ENCODE measurements around the gene SYNJ2. TPM values are rescaled to one million over a fixed set of nuclear protein-coding genes. Genes with fewer than 3 reads are reported as not detected.

The SYNJ2 gene
- total and polyA plus RNA-seq, 2 donors (not counting 3 experiments of a cell fraction or from before 2014, with no cell fraction given) = 35.1 to 78.2 TPM

DNA sequence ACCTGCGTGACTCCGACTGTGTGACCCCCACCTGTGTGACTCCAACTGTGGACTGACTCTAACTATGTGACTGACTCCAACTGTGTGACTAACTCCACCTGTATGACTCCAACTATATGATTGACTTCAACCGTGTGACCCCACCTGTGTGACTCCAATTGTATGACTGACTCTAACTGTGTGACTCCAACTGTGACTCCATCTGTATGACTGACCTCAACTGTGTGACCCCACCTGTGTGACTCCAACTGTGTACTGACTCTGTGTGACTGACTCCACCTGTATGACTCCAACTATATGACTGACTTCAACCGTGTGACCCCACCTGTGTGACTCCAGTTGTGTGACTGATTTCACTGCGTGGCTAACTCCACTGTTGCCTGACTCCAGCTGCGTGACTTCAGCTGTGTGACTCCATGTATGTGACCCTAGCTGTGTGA is 38.6 kb downstream of the SYNJ2 start:
- Histone ChIP-seq H3K9me3 (replicated peaks; ENCODE audit: control insufficient read depth, insufficient read depth, low read length) (no peaks in the 10 kb centered on the region), H3K27me3 (ENCODE audit: control insufficient read depth in 2 of 2, insufficient read depth in 2 of 2, low read length in 2 of 2) (no peaks in the 10 kb centered on the region), H3K4me2 (ENCODE audit: insufficient read depth, low read length) (peak overlapping the region; percentile 23), H3K4me3 (replicated peaks in 1 of 3; ENCODE audit: insufficient read depth in 1 of 3, low read depth in 1 of 3, low read length in 3 of 3) (no peak overlapping the region), H3K9ac (replicated peaks; ENCODE audit: extremely low read depth, insufficient read depth, low read length) (peak overlapping the region; percentile 4), H3K4me1 (ENCODE audit: control insufficient read depth, extremely low read depth, insufficient read depth, low read length) (peaks cover 49% of the 10 kb centered on the region), H4K20me1 (replicated peaks; ENCODE audit: control insufficient read depth, extremely low read depth, insufficient read depth, low read length) (no peaks in the 10 kb centered on the region), H3K27ac (ENCODE audit: insufficient read depth, low read depth, low read length) (peak overlapping the region; percentile 85), H3K9me1 (replicated peaks; ENCODE audit: control insufficient read depth, extremely low read depth, insufficient read depth, low read length) (no peaks in the 10 kb centered on the region), H3K36me3 (ENCODE audit: control insufficient read depth in 2 of 2, extremely low read depth in 1 of 2, insufficient read depth in 2 of 2, low read length in 2 of 2) (peaks cover 0 to 3% of the 10 kb centered on the region in 2 experiments), H2AFZ (ENCODE audit: low read depth, low read length) (no peak overlapping the region), H3K79me2 (ENCODE audit: control insufficient read depth, insufficient read depth, low read length) (peaks cover 81% of the 10 kb centered on the region)
- FAIRE-seq = peak; percentile 42
- no peak for DNase-seq (ENCODE audit: low read depth, low spot score)
- dilution Hi-C loops (cut with MboI; ENCODE audit: extremely low pct_ligation_motif_present, low sequenced_read_pairs) = no loop called here
- TF ChIP-seq FOS (IDR thresholded peaks at IDR 0.05; ENCODE audit: borderline replicate concordance, insufficient read depth, low read length) (no peak), MYC (IDR thresholded peaks at IDR 0.05; ENCODE audit: low read depth, low read length) (no peak)
- CTCF ChIA-PET = interaction anchor here (1.0 to 2.6 kb wide), 4 partner anchors 20 to 52 kb away, joined by 3 to 22 read pairs (median 8); partner anchors contain the start of gene SYNJ2
- POLR2A ChIA-PET = no interaction called here
- intact Hi-C loops (cut with micrococcal nuclease) = no loop called here
- no TSS peak for BruUV-seq (replicated peaks)

- CTCF ChIA-PET = interaction anchor here (0.7 to 2.6 kb wide), 7 partner anchors 9 to 51 kb away, joined by 3 to 22 read pairs (median 4); partner anchors contain the start of gene SYNJ2
- H3K4me1 ChIP-seq (ENCODE audit: control insufficient read depth, extremely low read depth, insufficient read depth, low read length) = peaks cover 52% of the 10 kb centered on the region
- FAIRE-seq = peak; percentile 81
- no peaks in the 10 kb centered on the region for H4K20me1 ChIP-seq (replicated peaks; ENCODE audit: control insufficient read depth, extremely low read depth, insufficient read depth, low read length)
- no peaks in the 10 kb centered on the region for H3K9me1 ChIP-seq (replicated peaks; ENCODE audit: control insufficient read depth, extremely low read depth, insufficient read depth, low read length)
- no TSS peak for BruUV-seq (replicated peaks)
- H3K4me3 ChIP-seq (replicated peaks in 1 of 3; ENCODE audit: insufficient read depth in 1 of 3, low read depth in 1 of 3, low read length in 3 of 3) = no peak overlapping the region
- H3K9ac ChIP-seq (replicated peaks; ENCODE audit: extremely low read depth, insufficient read depth, low read length) = peak overlapping the region; percentile 4
- POLR2A ChIA-PET = no interaction called here
- H3K9me3 ChIP-seq (replicated peaks; ENCODE audit: control insufficient read depth, insufficient read depth, low read length) = no peaks in the 10 kb centered on the region
- peaks cover 76% of the 10 kb centered on the region for H3K79me2 ChIP-seq (ENCODE audit: control insufficient read depth, insufficient read depth, low read length)
- peaks cover 0 to 3% of the 10 kb centered on the region in 2 experiments for H3K36me3 ChIP-seq (ENCODE audit: control insufficient read depth in 2 of 2, extremely low read depth in 1 of 2, insufficient read depth in 2 of 2, low read length in 2 of 2)
- no peak overlapping the region for H2AFZ ChIP-seq (ENCODE audit: low read depth, low read length)
- H3K4me2 ChIP-seq (ENCODE audit: insufficient read depth, low read length) = peak overlapping the region; percentile 23
- peak; percentile 71 for DNase-seq (ENCODE audit: low read depth, low spot score)
- dilution Hi-C loops (cut with MboI; ENCODE audit: extremely low pct_ligation_motif_present, low sequenced_read_pairs) (no loop called here), intact Hi-C loops (cut with micrococcal nuclease) (no loop called here)
- TF ChIP-seq MYC (IDR thresholded peaks at IDR 0.05; ENCODE audit: low read depth, low read length) (no peak), EZH2 (IDR thresholded peaks at IDR 0.05; ENCODE audit: borderline replicate concordance, low read depth, low read length, severe bottlenecking) (no peak)
- H3K27ac ChIP-seq (ENCODE audit: insufficient read depth, low read depth, low read length) = peak overlapping the region; percentile 85
- no peaks in the 10 kb centered on the region for H3K27me3 ChIP-seq (ENCODE audit: control insufficient read depth in 2 of 2, insufficient read depth in 2 of 2, low read length in 2 of 2)
Observed at GRCh38 chr6:158020811-158021210, 39.1 kb downstream of the SYNJ2 start.
